Measurements from ENCODE around the gene ABCF1. TPM values are rescaled to one million over a fixed set of nuclear protein-coding genes. Genes with fewer than 3 reads are reported as not detected.

ABCF1 gene
- total and polyA plus RNA-seq, 9 of the 15 experiments (the other 6 are each of a cell fraction or from before 2014, with no cell fraction given): 41.6 to 193 (median 102) TPM

DNA sequence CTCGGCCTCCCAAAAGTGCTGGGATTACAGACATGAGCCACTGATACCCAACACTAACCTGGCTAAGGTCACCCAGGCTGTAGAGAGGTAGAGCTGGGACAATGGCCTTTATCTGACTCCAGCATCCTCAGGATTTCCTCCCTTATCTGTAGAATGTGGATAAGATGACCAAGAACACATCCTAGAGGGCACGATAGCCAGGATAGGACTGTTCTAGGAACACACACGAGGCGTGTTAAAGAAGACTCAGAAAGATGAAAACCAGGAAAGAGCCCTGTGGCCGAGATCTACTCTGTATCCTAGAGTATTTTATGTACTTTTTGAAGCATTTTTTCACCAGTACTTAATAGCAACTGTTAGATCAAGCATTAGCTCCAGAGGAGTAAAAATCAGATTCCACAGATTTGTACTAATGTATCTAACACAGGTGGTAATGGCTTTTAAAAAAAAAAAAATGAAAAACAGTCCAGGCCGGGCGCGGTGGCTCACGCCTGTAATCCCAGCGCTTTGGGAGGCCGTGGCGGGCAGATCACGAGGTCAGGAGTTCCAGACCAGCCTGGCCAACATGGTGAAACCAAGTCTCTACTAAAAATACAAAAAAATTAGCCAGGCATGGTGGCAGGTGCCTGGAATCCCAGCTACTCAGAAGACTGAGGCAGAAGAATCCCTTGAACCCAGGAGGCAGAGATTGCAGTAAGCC is 28.5 kb downstream of the ABCF1 start (continued):
- no peak for TF ChIP-seq MIER1 (IDR thresholded peaks at IDR 0.05; ENCODE audit: low read depth)
- TF ChIP-seq BCL6 (CRISPR knock-in tag; IDR thresholded peaks at IDR 0.05): no peak
- no peak for TF ChIP-seq CBX8 (IDR thresholded peaks at IDR 0.05; ENCODE audit: borderline replicate concordance, extremely low read depth, low read depth, low read length, poor library complexity, severe bottlenecking)
- TF ChIP-seq, protein P1, sequence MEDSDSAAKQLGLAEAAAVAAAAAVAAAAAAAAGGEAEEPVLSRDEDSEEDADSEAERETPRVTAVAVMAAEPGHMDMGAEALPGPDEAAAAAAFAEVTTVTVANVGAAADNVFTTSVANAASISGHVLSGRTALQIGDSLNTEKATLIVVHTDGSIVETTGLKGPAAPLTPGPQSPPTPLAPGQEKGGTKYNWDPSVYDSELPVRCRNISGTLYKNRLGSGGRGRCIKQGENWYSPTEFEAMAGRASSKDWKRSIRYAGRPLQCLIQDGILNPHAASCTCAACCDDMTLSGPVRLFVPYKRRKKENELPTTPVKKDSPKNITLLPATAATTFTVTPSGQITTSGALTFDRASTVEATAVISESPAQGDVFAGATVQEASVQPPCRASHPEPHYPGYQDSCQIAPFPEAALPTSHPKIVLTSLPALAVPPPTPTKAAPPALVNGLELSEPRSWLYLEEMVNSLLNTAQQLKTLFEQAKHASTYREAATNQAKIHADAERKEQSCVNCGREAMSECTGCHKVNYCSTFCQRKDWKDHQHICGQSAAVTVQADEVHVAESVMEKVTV (CRISPR knock-in tag; IDR thresholded peaks at IDR 0.05): no peak
- TF ChIP-seq, protein P2, sequence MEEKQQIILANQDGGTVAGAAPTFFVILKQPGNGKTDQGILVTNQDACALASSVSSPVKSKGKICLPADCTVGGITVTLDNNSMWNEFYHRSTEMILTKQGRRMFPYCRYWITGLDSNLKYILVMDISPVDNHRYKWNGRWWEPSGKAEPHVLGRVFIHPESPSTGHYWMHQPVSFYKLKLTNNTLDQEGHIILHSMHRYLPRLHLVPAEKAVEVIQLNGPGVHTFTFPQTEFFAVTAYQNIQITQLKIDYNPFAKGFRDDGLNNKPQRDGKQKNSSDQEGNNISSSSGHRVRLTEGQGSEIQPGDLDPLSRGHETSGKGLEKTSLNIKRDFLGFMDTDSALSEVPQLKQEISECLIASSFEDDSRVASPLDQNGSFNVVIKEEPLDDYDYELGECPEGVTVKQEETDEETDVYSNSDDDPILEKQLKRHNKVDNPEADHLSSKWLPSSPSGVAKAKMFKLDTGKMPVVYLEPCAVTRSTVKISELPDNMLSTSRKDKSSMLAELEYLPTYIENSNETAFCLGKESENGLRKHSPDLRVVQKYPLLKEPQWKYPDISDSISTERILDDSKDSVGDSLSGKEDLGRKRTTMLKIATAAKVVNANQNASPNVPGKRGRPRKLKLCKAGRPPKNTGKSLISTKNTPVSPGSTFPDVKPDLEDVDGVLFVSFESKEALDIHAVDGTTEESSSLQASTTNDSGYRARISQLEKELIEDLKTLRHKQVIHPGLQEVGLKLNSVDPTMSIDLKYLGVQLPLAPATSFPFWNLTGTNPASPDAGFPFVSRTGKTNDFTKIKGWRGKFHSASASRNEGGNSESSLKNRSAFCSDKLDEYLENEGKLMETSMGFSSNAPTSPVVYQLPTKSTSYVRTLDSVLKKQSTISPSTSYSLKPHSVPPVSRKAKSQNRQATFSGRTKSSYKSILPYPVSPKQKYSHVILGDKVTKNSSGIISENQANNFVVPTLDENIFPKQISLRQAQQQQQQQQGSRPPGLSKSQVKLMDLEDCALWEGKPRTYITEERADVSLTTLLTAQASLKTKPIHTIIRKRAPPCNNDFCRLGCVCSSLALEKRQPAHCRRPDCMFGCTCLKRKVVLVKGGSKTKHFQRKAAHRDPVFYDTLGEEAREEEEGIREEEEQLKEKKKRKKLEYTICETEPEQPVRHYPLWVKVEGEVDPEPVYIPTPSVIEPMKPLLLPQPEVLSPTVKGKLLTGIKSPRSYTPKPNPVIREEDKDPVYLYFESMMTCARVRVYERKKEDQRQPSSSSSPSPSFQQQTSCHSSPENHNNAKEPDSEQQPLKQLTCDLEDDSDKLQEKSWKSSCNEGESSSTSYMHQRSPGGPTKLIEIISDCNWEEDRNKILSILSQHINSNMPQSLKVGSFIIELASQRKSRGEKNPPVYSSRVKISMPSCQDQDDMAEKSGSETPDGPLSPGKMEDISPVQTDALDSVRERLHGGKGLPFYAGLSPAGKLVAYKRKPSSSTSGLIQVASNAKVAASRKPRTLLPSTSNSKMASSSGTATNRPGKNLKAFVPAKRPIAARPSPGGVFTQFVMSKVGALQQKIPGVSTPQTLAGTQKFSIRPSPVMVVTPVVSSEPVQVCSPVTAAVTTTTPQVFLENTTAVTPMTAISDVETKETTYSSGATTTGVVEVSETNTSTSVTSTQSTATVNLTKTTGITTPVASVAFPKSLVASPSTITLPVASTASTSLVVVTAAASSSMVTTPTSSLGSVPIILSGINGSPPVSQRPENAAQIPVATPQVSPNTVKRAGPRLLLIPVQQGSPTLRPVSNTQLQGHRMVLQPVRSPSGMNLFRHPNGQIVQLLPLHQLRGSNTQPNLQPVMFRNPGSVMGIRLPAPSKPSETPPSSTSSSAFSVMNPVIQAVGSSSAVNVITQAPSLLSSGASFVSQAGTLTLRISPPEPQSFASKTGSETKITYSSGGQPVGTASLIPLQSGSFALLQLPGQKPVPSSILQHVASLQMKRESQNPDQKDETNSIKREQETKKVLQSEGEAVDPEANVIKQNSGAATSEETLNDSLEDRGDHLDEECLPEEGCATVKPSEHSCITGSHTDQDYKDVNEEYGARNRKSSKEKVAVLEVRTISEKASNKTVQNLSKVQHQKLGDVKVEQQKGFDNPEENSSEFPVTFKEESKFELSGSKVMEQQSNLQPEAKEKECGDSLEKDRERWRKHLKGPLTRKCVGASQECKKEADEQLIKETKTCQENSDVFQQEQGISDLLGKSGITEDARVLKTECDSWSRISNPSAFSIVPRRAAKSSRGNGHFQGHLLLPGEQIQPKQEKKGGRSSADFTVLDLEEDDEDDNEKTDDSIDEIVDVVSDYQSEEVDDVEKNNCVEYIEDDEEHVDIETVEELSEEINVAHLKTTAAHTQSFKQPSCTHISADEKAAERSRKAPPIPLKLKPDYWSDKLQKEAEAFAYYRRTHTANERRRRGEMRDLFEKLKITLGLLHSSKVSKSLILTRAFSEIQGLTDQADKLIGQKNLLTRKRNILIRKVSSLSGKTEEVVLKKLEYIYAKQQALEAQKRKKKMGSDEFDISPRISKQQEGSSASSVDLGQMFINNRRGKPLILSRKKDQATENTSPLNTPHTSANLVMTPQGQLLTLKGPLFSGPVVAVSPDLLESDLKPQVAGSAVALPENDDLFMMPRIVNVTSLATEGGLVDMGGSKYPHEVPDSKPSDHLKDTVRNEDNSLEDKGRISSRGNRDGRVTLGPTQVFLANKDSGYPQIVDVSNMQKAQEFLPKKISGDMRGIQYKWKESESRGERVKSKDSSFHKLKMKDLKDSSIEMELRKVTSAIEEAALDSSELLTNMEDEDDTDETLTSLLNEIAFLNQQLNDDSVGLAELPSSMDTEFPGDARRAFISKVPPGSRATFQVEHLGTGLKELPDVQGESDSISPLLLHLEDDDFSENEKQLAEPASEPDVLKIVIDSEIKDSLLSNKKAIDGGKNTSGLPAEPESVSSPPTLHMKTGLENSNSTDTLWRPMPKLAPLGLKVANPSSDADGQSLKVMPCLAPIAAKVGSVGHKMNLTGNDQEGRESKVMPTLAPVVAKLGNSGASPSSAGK (IDR thresholded peaks at IDR 0.05): no peak
- TF ChIP-seq, protein P3, sequence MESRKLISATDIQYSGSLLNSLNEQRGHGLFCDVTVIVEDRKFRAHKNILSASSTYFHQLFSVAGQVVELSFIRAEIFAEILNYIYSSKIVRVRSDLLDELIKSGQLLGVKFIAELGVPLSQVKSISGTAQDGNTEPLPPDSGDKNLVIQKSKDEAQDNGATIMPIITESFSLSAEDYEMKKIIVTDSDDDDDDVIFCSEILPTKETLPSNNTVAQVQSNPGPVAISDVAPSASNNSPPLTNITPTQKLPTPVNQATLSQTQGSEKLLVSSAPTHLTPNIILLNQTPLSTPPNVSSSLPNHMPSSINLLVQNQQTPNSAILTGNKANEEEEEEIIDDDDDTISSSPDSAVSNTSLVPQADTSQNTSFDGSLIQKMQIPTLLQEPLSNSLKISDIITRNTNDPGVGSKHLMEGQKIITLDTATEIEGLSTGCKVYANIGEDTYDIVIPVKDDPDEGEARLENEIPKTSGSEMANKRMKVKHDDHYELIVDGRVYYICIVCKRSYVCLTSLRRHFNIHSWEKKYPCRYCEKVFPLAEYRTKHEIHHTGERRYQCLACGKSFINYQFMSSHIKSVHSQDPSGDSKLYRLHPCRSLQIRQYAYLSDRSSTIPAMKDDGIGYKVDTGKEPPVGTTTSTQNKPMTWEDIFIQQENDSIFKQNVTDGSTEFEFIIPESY (CRISPR knock-in tag; IDR thresholded peaks at IDR 0.05): peak; percentile 84
- no peak for TF ChIP-seq ZNF431 (CRISPR knock-in tag; IDR thresholded peaks at IDR 0.05)
- TF ChIP-seq POLR2AphosphoS5 (IDR thresholded peaks at IDR 0.05; ENCODE audit: control insufficient read depth, insufficient read depth, low read depth, low read length): peak; percentile 8; the same call in 1 of the 2 replicates
- TF ChIP-seq POLR2AphosphoS2 (IDR thresholded peaks at IDR 0.05; ENCODE audit: low read length): peak; percentile 27; the same call in 1 of the 2 replicates
- no peak for TF ChIP-seq SPI1 (IDR thresholded peaks at IDR 0.05; ENCODE audit: borderline replicate concordance, low read depth, low read length)
- TF ChIP-seq TEAD4 (IDR thresholded peaks at IDR 0.05; ENCODE audit: low read length): no peak
- no peak for TF ChIP-seq TEAD4 (CRISPR knock-in tag; IDR thresholded peaks at IDR 0.05; ENCODE audit: borderline replicate concordance)

Data from K562 (cell line).